ENCODE data around the gene SCYGR5.
A peak's percentile ranks its signal among the peaks of the same experiment; 100 is the strongest.

SCYGR5 gene

DNA sequence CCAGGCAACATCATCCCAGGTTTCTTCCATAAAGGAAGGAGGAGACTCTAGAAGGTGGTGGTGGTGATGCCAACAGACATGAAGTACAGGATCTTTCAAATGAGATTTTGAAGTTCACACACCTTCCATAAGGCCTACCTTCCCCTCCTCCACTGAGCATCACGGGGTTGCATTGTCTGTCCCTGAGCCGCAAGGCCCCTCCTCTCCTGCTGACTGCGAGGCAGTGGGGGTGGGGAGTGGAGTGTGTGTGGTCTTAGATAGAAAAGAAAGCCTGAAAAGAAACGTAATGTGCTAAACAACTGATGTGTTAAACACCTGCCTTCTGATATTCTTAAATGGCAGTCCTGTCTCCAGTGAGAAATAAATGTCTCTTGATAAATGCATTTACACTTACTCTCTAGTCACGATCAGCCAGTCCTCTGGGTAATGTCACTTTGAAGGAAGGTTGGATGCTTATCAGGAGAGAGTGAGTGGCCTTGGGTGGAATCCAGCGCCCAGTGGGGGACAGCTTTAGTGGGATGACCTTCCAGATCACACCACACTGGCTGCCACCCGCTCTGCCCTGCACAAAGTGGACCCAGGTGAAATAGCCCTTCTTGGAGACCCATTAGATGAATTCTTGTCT is 5.5 kb upstream of the SCYGR5 start:
- H3K4me2 ChIP-seq (ENCODE audit: low read length): no peak overlapping the region
- no peak overlapping the region for H2AFZ ChIP-seq (ENCODE audit: insufficient read depth, low read length, poor library complexity)
- no peak overlapping the region for H2AK5ac ChIP-seq (ENCODE audit: low read length)
- no peak overlapping the region for H2BK120ac ChIP-seq (ENCODE audit: insufficient read depth, low read length, poor library complexity)
- no peak overlapping the region for H3K14ac ChIP-seq (ENCODE audit: low read length)
- H2BK5ac ChIP-seq (ENCODE audit: low read depth, low read length, poor library complexity): no peak overlapping the region
- H4K12ac ChIP-seq (ENCODE audit: low read depth, low read length): no peak overlapping the region
- no CpG with 5 or more reads among the region's 7 CpGs for WGBS (ENCODE audit: extremely low coverage, insufficient coverage, insufficient read length)
- H2BK12ac ChIP-seq (ENCODE audit: low read length): no peak overlapping the region
- H4K8ac ChIP-seq (ENCODE audit: low read depth, low read length): peak overlapping the region; percentile 22
- H3K9ac ChIP-seq (ENCODE audit: low read length): no peak overlapping the region
- no peaks in the 10 kb centered on the region for H3K79me2 ChIP-seq (ENCODE audit: control insufficient read depth, insufficient read depth, low read length, poor library complexity)
- no peaks in the 10 kb centered on the region for H3K27me3 ChIP-seq (ENCODE audit: insufficient read depth, low read length)
- H3K4me1 ChIP-seq (ENCODE audit: control insufficient read depth in 1 of 2, insufficient read depth in 2 of 2, low read length in 2 of 2): peaks cover 6% of the 10 kb centered on the region in 2 experiments
- H3K36me3 ChIP-seq (ENCODE audit: control insufficient read depth in 1 of 2, insufficient read depth in 2 of 2, low read length in 2 of 2): no peaks in the 10 kb centered on the region
- H3K23ac ChIP-seq (ENCODE audit: low read length): no peak overlapping the region
- H3K79me1 ChIP-seq (ENCODE audit: low read length): no peaks in the 10 kb centered on the region
- H3K27ac ChIP-seq (ENCODE audit: low read depth, low read length): no peak overlapping the region
- no peak overlapping the region for H3K18ac ChIP-seq (ENCODE audit: low read length)
- no peak for DNase-seq
- H3K9me3 ChIP-seq (ENCODE audit: insufficient read depth, low read depth, low read length): no peaks in the 10 kb centered on the region
- H3K4me3 ChIP-seq (ENCODE audit: low read depth, low read length): no peak overlapping the region
- H4K91ac ChIP-seq (ENCODE audit: low read depth, low read length): no peak overlapping the region
- no peak overlapping the region for H3K4ac ChIP-seq (ENCODE audit: low read depth, low read length)

DNA sequence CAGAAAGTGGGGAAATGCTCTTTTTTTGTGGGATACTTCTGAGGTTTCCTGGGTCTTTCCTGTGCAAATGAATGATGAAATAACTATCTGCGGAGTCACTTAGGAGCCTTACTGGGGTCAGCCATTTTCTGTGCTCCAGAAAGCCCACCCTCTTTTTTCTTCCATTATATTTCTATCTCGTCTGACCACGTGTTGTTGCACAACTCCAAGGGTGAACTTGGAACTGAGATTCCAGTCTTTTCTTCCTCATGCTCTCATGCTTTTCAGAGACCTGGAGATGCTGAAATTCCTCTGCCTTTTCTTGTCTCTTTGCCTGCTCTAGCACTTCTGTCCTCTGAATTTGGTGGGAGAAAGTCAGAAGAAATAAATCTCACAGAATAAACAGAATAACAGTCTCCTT is 4.8 kb upstream of the SCYGR5 start:
- Histone ChIP-seq H3K27ac (ENCODE audit: low read depth, low read length) (no peak overlapping the region), H4K8ac (ENCODE audit: low read depth, low read length) (no peak overlapping the region), H3K9me3 (ENCODE audit: insufficient read depth, low read depth, low read length) (no peaks in the 10 kb centered on the region), H3K14ac (ENCODE audit: low read length) (no peak overlapping the region), H3K79me2 (ENCODE audit: control insufficient read depth, insufficient read depth, low read length, poor library complexity) (no peaks in the 10 kb centered on the region), H2BK12ac (ENCODE audit: low read length) (no peak overlapping the region), H2AFZ (ENCODE audit: insufficient read depth, low read length, poor library complexity) (no peak overlapping the region), H3K4ac (ENCODE audit: low read depth, low read length) (no peak overlapping the region), H2BK5ac (ENCODE audit: low read depth, low read length, poor library complexity) (no peak overlapping the region), H4K91ac (ENCODE audit: low read depth, low read length) (no peak overlapping the region), H3K4me3 (ENCODE audit: low read depth, low read length) (no peak overlapping the region), H2BK120ac (ENCODE audit: insufficient read depth, low read length, poor library complexity) (no peak overlapping the region), H3K4me1 (ENCODE audit: control insufficient read depth in 1 of 2, insufficient read depth in 2 of 2, low read length in 2 of 2) (peaks cover 6% of the 10 kb centered on the region in 2 experiments), H3K4me2 (ENCODE audit: low read length) (no peak overlapping the region), H3K9ac (ENCODE audit: low read length) (no peak overlapping the region), H3K27me3 (ENCODE audit: insufficient read depth, low read length) (no peaks in the 10 kb centered on the region), H2AK5ac (ENCODE audit: low read length) (no peak overlapping the region), H3K36me3 (ENCODE audit: control insufficient read depth in 1 of 2, insufficient read depth in 2 of 2, low read length in 2 of 2) (no peaks in the 10 kb centered on the region), H4K12ac (ENCODE audit: low read depth, low read length) (no peak overlapping the region), H3K23ac (ENCODE audit: low read length) (no peak overlapping the region), H3K18ac (ENCODE audit: low read length) (no peak overlapping the region), H3K79me1 (ENCODE audit: low read length) (no peaks in the 10 kb centered on the region)
- no CpG with 5 or more reads among the region's 3 CpGs for WGBS (ENCODE audit: extremely low coverage, insufficient coverage, insufficient read length)
- DNase-seq: no peak

DNA sequence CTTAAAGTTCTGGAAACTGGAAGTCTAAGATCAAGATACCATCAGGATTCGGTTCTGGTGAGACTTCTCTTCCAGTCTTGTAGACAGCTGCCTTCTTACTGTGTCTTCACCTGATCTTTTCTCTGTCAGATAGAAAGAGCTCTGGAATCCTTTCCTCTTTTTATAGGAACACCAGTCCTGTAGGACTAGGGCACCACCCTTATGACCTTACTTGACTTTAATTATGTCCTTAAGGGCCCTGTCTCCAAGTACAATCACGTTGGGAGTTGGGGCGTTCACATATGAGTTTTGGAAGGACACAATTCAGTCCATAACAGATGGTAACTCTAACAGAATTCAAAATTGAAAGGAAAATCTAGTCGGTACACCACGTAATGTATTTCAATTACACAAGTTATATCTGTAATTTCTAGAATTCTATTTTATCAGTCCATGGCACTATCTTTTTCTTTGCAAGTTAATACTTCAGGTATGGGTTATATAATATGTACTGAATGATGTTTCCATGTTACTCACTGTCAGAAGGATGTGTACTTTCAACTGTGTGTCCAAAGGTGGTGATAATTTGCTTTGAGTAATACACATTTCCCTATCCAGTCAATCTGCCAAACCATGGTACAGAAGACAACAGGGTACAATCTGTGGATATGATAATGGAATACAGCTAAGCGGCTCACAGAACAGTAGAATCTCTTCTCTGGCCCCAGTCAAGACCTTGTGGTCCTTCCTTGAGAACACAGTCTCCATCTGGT is 1.2 kb upstream of the SCYGR5 start:
- H2AFZ ChIP-seq (ENCODE audit: insufficient read depth, low read length, poor library complexity): no peak overlapping the region
- H3K36me3 ChIP-seq (ENCODE audit: control insufficient read depth in 1 of 2, insufficient read depth in 2 of 2, low read length in 2 of 2): no peaks in the 10 kb centered on the region
- no peak overlapping the region for H2BK5ac ChIP-seq (ENCODE audit: low read depth, low read length, poor library complexity)
- H3K4me3 ChIP-seq (ENCODE audit: low read depth, low read length): no peak overlapping the region
- H3K79me1 ChIP-seq (ENCODE audit: low read length): no peaks in the 10 kb centered on the region
- no peak overlapping the region for H3K14ac ChIP-seq (ENCODE audit: low read length)
- no peak overlapping the region for H4K8ac ChIP-seq (ENCODE audit: low read depth, low read length)
- no CpG with 5 or more reads among the region's 6 CpGs for WGBS (ENCODE audit: extremely low coverage, insufficient coverage, insufficient read length)
- H2AK5ac ChIP-seq (ENCODE audit: low read length): no peak overlapping the region
- DNase-seq: no peak
- no peaks in the 10 kb centered on the region for H3K9me3 ChIP-seq (ENCODE audit: insufficient read depth, low read depth, low read length)
- no peak overlapping the region for H3K4ac ChIP-seq (ENCODE audit: low read depth, low read length)
- H4K12ac ChIP-seq (ENCODE audit: low read depth, low read length): no peak overlapping the region
- no peaks in the 10 kb centered on the region for H3K79me2 ChIP-seq (ENCODE audit: control insufficient read depth, insufficient read depth, low read length, poor library complexity)
- H3K4me2 ChIP-seq (ENCODE audit: low read length): no peak overlapping the region
- H3K23ac ChIP-seq (ENCODE audit: low read length): no peak overlapping the region
- H3K4me1 ChIP-seq (ENCODE audit: control insufficient read depth in 1 of 2, insufficient read depth in 2 of 2, low read length in 2 of 2): peaks cover 6% of the 10 kb centered on the region in 2 experiments
- no peak overlapping the region for H2BK12ac ChIP-seq (ENCODE audit: low read length)
- no peak overlapping the region for H3K9ac ChIP-seq (ENCODE audit: low read length)
- no peaks in the 10 kb centered on the region for H3K27me3 ChIP-seq (ENCODE audit: insufficient read depth, low read length)
- no peak overlapping the region for H3K18ac ChIP-seq (ENCODE audit: low read length)
- no peak overlapping the region for H3K27ac ChIP-seq (ENCODE audit: low read depth, low read length)
- no peak overlapping the region for H4K91ac ChIP-seq (ENCODE audit: low read depth, low read length)
- H2BK120ac ChIP-seq (ENCODE audit: insufficient read depth, low read length, poor library complexity): no peak overlapping the region

GRCh38 chr2:227671170-227671905 is 4.7 kb downstream of the SCYGR5 start:
- H3K36me3 ChIP-seq (ENCODE audit: control insufficient read depth in 1 of 2, insufficient read depth in 2 of 2, low read length in 2 of 2): no peaks in the 10 kb centered on the region
- H3K27ac ChIP-seq (ENCODE audit: low read depth, low read length): no peak overlapping the region
- no peak overlapping the region for H4K91ac ChIP-seq (ENCODE audit: low read depth, low read length)
- DNase-seq: peak in 1 of 2 donors; percentile 18
- H3K4me3 ChIP-seq (ENCODE audit: low read depth, low read length): no peak overlapping the region
- H2AK5ac ChIP-seq (ENCODE audit: low read length): no peak overlapping the region
- H4K8ac ChIP-seq (ENCODE audit: low read depth, low read length): no peak overlapping the region
- H3K4me2 ChIP-seq (ENCODE audit: low read length): no peak overlapping the region
- H3K79me1 ChIP-seq (ENCODE audit: low read length): peaks cover 2% of the 10 kb centered on the region
- no peak overlapping the region for H2BK12ac ChIP-seq (ENCODE audit: low read length)
- no peak overlapping the region for H3K4ac ChIP-seq (ENCODE audit: low read depth, low read length)
- no peaks in the 10 kb centered on the region for H3K27me3 ChIP-seq (ENCODE audit: insufficient read depth, low read length)
- H3K9me3 ChIP-seq (ENCODE audit: insufficient read depth, low read depth, low read length): no peaks in the 10 kb centered on the region
- no peak overlapping the region for H3K9ac ChIP-seq (ENCODE audit: low read length)
- H3K79me2 ChIP-seq (ENCODE audit: control insufficient read depth, insufficient read depth, low read length, poor library complexity): no peaks in the 10 kb centered on the region
- H2BK120ac ChIP-seq (ENCODE audit: insufficient read depth, low read length, poor library complexity): no peak overlapping the region
- no peak overlapping the region for H2BK5ac ChIP-seq (ENCODE audit: low read depth, low read length, poor library complexity)
- H3K4me1 ChIP-seq (ENCODE audit: control insufficient read depth in 1 of 2, insufficient read depth in 2 of 2, low read length in 2 of 2): no peaks in the 10 kb centered on the region
- no peak overlapping the region for H3K18ac ChIP-seq (ENCODE audit: low read length)
- no CpG with 5 or more reads among the region's 3 CpGs for WGBS (ENCODE audit: extremely low coverage, insufficient coverage, insufficient read length)
- H3K14ac ChIP-seq (ENCODE audit: low read length): no peak overlapping the region
- no peak overlapping the region for H4K12ac ChIP-seq (ENCODE audit: low read depth, low read length)
- no peak overlapping the region for H3K23ac ChIP-seq (ENCODE audit: low read length)
- no peak overlapping the region for H2AFZ ChIP-seq (ENCODE audit: insufficient read depth, low read length, poor library complexity)
